NAMALWA (cell line): Measurements from ENCODE around the gene SARNP.

Experiments used
- DNase-seq: peaks from one replicate; pipeline ENCODE4 v3.0.0-alpha.2; 2015; ENCODE audit warnings: low spot score

Gene SARNP

DNA sequence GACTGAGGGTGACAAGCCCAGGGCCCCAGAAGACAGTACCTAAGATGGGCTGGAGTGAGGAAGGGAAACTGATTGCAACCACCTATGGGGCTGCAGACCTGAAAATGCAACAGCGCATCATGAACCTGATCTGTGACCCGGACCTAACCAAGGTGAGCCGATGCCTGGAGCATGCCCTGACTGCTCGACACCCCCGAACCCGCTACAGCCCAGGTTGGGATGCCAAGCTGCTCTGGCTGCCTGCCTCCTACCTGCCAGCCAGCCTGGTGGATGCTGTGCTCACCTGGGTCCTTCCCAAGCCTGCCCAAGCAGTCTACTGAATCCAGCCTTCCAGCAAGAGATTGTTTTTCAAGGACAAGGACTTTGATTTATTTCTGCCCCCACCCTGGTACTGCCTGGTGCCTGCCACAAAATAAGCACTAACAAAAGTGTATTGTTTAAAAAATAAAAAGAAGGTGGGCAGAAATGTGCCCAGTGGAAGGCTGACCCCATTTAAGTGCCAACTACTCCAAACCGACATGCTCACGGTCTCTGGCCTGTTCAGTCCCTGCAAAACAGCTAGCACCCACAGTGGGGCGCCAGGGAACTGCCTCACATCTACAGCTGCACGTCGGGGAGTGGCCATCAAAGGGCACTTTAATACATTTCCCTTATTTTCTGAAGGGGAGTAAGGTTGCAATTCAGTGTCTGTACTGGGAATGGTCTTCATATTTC, 93.1 kb downstream of the SARNP start:
- peak; percentile 82 for DNase-seq

DNA sequence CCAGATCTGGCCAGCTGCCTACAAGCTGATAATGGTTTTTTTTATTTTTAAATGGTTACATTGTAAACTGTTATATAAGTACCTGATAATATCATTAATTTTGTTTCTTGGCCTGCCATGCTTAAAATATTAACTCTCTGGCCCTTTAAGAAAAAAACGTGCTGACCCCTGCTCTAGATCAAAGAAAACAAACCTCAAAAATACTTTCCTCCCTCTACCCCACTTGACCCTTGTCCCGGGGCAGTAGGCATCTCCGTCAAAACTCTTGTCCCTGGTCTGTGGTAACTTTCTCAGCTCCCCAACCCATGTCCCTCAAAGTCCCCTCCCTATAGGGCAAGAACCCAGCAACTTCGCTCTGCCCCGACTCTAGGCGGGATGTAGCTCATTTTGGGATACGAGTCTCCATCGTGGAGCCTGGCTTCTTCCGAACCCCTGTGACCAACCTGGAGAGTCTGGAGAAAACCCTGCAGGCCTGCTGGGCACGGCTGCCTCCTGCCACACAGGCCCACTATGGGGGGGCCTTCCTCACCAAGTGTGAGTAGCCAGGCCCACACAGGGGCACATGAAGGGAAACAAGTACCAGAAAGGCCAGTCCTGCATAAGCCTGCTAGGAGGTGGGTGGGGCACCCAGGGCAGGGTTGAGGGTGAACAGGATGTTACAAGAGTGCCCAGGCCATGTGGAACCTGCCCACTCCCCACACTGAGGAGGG, 93.9 kb downstream of the SARNP start:
- no peak for DNase-seq

DNA sequence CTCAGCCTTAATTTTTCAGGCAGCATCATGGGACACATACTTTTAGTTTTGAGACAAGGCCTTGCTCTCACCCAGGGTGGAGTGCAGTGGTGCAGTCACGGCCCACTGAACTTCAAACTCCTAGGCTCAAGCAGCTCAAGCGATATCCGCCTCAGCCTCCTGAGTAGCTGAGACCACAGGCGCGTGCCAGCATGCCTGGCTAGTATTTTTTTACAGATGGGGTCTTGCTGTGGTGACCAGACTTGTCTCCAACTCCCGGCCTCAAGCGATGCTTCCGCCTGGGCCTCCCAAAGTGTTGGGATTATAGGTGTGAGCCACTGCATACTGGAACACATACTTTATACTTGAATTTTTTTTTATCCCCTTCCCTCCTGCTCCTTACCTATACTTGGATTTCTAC, 94.6 kb downstream of the SARNP start:
- DNase-seq = no peak

DNA sequence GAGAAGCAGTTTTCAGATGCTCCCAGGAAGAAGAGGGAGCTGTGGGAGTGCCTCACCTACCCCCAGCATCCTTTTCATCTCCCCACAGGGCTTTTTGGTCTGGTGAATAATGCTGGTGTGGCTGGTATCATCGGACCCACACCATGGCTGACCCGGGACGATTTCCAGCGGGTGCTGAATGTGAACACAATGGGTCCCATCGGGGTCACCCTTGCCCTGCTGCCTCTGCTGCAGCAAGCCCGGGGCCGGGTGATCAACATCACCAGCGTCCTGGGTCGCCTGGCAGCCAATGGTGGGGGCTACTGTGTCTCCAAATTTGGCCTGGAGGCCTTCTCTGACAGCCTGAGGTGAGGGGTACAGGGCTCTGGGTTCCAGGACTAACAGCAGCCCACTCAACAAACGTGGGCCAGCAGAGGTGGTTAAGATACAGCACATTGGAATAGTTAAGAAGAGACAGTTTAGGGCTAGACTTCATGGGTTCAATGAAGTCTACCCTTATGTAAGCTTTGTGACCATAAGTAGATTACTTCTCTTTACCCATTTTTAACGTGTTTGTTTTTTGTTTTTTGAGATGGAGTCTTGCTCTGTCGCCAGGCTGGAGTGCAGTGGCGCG, 95.8 kb downstream of the SARNP start:
- no peak for DNase-seq

DNA sequence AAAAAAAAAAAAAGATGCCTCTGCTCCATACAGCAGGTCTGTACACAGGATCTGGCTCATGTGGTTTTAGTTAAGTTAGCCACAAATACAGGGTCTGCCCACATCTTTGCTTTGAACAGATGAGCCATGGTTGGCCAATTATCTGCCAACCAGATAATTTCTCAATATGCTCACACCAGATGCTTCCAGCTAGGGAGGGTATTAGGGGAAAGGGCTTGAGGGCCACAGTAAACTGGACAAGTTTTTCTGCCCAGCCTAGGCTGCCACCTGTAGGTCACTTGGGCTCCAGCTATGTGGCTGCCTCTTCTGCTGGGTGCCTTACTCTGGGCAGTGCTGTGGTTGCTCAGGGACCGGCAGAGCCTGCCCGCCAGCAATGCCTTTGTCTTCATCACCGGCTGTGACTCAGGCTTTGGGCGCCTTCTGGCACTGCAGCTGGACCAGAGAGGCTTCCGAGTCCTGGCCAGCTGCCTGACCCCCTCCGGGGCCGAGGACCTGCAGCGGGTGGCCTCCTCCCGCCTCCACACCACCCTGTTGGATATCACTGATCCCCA, 96.6 kb downstream of the SARNP start:
- DNase-seq = peak; percentile 36

DNA sequence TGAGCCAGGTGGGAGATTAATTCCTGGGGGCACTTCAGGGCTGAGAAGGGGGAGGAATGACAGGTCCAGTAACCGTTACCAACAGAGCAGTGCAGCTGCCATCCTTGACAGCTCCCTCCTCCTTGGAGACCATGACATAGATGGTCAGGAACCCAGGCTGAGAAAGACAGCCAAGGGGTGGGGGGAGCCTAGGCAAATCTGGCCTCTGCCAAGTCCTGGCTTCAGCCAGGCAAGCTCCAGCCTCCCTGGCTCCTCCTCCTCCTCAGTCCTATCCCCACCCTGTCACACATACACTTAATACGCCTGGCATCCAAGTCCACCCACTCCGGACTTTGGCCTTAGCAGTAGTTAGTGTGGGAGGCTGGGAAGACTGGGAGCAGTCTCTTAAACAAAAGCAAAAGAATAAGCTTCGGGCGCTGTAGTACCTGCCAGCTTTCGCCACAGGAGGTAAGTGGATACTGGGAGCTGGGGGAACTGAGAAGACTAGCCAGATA, 97.4 kb downstream of the SARNP start, which contains the start of gene RDH5:
Gene RDH5, plus strand, starts transcription at position 323 of the 494 bp plus-strand sequence. CDS start 792 bp downstream, outside the sequence.
- no peak for DNase-seq

DNA sequence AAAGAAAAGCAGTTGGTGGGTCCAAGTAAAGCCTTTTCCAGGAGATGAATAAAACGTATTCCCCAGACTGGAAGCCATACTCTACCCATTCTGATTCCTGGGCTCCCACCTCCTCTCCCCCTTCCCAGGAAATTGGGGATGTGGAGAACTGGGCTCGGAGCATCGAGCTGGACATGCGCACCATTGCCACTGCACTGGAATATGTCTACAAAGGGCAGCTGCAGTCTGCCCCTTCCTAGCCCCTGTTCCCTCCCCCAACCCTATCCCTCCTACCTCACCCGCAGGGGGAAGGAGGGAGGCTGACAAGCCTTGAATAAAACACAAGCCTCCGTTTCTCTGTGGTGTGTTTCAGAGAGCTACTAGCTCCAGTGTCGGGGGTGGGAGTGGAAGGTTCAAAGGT, 98.2 kb downstream of the SARNP start:
- DNase-seq = no peak

DNA sequence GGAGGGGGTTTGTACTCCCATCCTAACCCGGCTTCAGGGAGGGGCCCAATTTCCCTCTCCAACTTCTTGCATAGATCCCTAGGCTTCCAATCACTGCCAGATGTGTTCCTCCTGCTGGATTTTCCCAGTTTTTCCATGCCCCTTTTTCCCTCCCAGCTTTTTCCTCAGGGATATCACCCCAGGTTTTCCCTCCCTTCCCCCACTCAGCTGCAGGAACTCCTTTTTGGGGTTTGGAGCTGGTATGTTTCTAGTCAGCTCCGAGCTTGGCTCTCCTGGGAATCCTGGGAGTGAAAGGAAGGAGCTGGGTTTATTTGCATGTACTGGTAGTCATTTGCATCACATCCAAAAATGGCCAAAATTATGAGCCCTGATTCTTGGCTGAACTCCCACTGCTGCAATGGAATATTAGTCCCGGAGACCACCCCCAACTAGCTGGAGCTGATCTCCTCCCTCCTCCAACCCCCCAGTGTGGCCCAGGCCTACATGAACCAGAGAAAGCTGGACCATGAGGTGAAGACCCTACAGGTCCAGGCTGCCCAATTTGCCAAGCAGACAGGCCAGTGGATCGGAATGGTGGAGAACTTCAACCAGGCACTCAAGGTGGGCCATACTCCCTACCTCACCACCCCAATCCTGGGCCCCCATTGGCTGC, 98.8 kb downstream of the SARNP start:
- DNase-seq = no peak

DNA sequence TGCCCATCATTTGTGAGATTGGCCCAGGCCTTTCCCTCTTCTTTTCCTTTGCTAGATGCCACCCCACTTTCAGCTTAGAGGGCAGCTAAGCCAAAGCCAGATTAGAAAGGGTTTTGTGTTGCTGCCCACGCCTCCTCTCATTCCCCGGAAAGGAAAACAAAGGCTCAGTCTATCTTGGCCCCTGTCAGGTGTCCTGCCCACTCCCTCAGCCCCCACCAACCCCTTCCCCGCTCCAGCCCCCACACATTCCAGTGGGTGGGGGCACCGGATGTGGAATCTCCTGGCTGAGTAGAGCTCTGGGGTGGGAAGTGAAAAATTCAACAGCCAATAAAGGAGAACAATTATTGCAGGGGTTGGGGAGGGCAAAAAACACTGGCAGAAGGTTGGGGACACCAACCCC, 99.5 kb downstream of the SARNP start:
- DNase-seq = no peak

DNA sequence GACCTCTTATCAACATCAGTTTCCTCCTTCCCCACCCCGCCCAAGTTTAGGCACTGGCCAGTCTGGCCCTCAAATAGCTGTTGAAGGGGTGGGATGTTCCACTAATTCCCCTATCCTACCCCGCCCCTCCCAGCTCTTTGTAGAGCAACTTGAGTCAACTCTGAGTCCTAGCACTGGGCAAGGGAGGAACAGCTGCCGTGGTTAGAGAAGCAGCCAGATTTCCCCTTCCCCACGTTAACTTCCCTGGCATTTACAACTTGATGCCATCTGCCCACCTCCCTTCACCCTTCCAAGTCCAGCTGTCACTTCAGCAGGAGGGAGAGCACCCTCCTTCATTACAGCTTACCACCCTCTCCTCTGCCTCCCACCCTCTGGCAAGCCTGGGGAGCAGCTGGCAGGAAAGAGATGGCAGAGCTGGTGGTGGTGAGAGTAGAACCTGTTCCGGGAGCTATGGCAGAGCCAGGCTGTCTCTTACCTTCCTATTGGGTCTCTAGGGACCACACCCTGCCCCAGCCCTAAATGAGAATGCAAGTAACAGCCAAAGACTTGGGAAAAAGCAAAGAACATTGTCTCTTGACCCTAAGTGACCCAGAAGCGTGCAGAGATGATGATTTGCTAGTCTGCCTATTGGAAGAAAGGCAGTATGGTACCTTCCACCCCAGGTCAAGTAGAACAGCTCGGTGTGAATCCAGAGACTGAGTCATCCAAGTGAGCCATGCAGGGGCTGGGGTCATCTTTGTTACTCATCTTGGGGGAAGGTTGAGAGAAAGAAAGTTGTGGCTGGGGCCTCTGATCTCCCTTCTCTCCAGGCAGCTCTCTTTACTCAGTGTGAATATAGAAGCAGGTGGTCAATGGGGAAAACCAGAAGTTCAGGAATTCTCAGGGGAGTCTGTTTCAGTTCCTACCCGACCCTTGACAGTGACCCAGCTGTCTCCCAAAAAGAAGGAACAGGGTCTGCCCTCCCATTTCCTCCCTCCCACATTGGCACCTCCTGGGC, 100.2 kb downstream of the SARNP start:
- no peak for DNase-seq

DNA sequence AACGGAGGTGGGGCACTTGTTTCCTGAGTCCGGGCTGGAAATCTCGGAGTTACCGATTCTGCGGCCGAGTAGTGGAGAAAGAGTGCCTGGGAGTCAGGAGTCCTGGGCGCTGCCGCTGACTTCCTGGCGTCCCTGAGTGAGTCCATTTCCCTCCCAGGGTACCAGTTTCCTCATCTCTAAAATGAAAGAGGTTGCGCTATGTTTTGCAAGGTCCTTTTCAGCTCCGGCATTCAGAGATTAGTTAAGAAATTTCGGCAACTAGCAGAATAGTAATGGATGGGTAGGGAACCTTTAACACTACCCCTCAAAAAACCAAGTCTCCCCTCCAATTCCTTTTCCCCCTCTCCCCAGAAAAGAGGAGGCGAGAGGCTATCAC, 101.0 kb downstream of the SARNP start:
- DNase-seq = no peak

DNA sequence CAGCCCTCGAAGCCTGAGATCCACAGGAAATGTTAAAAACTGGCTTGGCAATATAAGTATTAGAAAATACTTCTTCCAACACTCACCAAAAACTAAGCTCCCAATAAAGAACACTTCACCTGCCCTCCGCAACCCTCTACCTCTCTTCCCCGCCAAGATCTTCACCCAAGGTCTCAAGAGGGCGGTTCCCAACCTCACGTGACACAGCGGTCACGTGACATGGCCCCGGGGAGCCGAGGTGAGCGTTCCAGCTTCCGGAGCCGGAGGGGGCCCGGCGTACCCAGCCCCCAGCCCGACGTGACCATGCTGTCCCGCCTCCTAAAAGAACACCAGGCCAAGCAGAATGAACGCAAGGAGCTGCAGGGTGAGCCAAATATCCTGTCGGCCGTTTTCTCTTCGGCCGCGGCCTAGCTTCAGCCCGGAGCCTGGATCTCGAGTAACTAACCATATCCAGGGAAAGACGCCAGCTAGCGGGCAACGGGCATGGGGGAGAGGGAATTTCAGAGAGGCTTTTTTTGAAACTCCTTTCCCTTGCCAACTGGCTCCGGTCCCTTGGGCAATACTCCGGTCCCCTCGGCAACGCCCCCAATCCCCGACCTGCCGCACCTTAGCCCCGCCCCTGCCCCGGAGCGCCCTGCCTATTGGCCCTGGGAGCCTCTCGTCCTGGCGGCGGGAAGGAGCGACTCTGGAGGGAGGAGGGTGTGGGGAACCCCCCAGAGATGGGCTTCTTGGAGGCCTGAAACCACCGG, 101.5 kb downstream of the SARNP start, which contains the start of gene BLOC1S1:
Gene BLOC1S1, plus strand, starts transcription at position 214 of the 749 bp plus-strand sequence. Its CDS starts 6 bp downstream, at position 220.
- peak; percentile 97 for DNase-seq

DNA sequence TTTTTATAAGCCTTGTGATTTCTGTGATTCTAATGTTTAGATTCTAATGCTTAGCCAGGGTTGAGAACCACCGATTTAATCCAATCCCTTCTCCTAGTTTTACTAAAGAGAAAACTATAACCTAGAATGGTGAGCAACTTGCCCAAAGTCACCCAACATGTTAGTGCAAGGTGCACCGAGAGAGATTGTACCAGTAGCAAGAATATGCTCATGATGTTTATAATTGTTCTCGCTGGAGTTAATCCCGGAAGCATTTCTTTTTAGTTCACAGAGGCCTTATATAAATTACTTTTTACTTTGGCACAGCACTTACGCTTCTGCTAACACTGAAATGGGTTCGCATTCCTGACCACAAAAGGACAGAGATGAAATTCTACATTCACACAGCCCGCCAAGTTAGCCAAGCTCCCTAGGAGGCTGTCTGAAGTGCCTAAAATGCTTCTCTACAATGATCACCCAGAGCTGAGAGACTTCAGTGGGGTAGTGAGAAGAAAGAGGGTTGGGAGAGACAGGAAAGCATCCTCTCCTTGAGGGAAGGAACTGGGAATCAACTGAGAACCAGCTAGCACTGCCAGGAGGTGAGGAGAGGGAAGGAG, 102.3 kb downstream of the SARNP start:
- no peak for DNase-seq

DNA sequence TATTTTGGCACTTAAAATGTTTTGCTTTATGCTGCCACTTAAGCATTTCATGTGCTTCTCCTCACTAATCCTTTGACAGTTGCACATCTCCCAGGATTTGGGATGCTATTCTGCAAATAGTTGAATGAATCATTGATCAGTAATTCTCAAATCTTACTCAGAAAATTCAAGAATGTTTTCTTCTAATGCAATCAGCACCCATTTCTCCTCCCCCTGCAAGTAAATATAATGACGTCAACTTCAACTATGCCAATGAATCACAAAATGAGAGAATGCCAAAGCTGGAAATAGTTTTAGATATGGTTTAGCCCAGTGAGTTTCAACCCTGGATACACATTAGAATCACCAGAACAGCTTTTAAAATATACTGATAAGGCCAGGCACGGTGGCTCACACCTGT, 103.8 kb downstream of the SARNP start:
- DNase-seq = no peak

DNA sequence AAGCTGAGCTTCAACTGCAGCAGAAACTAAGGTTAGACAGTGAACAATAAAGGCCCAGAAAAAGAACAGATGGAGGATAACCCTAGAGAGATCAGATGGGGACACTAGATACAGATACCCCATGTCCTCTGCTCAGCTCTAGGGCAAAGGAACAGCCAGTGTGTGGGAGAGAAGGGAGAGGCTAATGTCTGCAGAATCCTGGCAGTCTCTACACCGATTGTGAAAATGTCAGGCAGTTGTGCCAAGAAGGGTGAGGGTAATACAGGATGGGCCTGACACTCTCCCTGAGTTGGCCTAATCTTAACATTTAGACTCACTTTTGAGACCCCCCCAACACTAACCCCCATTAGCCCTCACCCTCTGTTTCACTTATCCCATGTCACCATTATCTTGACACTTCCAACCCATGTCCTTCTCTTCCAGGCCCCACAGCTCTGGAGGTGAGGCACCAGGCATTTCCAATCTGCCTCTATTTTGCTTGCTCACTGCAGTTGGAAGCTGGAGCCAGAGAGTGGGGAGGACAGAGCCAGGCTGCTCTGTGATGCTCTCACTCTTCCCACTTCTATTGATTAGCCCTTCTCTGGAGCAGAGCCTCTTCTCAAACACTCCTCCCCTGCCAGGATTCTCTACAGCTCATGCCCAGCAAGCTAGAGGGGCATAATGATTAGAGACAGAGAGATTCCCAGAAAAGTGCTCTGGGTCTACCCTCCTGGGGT, 104.7 kb downstream of the SARNP start:
- no peak for DNase-seq

DNA sequence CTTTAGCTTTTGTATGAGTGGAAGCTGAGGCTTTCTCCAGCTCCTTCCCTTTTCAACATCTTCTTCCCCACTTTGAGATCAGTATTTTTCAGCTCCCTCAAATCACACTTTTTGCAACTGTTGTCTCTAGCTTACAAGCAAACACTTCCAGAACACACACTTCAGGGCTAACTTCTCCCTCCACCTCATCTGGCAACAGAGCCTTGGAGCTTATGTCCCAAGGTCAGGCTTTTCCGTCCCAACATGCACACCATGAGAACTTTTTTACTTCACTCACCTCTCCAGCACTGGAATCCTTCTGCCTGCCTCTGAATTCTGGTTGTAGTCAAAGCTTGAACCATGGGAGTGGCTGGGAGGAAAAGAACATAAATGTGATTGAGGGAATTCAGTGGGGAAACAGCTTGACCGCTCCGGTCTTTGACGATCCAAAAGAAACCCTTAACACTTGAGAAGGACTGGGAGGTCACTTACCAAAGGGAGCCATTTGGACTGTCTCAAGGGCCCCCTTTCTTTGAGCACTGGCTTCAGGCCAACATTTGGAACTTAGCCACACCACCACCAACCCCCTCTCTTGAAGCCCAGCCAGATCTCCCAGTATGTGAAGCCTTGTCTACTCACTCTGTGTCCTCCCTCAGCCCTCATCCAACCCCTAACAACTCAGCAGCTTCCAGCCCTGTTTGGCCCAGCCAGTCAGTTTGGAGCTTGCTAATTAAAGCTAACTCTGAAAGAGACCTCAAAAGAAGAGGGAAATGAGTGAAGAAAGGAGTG, 105.6 kb downstream of the SARNP start:
- DNase-seq = no peak

DNA sequence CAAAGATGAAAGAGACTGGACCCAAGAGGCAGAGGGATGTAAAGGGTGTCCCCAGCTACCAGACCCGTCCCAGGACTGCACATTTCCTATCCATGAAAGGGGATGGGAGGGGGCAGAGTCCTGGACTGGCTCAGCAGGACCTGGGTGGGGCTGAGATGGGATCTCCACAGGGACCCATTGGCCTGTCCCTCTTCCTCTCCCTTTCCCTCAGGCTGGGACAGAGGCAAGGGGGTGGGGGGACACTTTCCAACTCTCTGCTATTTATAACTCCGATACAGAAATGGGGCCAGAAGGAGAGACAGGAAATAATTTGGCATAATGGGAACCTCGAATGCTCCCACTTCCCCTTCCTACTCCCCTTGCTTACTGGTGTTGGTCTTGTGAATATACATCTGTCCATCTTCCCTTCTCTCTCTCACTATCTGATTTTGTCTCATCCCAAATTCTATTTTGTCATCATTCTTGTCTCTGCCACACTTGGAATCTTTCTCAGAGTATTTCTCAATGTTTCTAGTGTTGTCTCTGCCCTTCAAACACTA, 108.8 kb downstream of the SARNP start:
- no peak for DNase-seq
